ENCODE data around the gene NUDCD3. TPM values are rescaled to one million over a fixed set of nuclear protein-coding genes. Genes with fewer than 3 reads are reported as not detected.
A peak's percentile ranks its signal among the peaks of the same experiment; 100 is the strongest.

Gene NUDCD3
- total RNA-seq, 1 donor from 2014 or later = 35.4 TPM

- Histone ChIP-seq H3K4me2 (no peak overlapping the region), H3K27me3 (peaks cover 43% of the 10 kb centered on the region), H3K4me1 (no peaks in the 10 kb centered on the region), H3K9me3 (ENCODE audit: low read depth) (no peaks in the 10 kb centered on the region), H3K4me3 (no peak overlapping the region), H4K20me1 (ENCODE audit: low read depth) (no peaks in the 10 kb centered on the region), H3K27ac (no peak overlapping the region), H3F3A (ENCODE audit: low read depth) (no peaks in the 10 kb centered on the region), H3K79me2 (ENCODE audit: low read depth) (no peaks in the 10 kb centered on the region), H3K36me3 (no peaks in the 10 kb centered on the region), H3K9ac (no peak overlapping the region), H2AFZ (replicated peaks) (no peak overlapping the region)
- no peak for DNase-seq (ENCODE audit: low spot score)
- Mint-ChIP-seq H3K36me3 (no peaks in the 10 kb centered on the region), H3K27me3 (ENCODE audit: insufficient read depth, low read depth) (no peaks in the 10 kb centered on the region), H3K4me1 (no peaks in the 10 kb centered on the region), H3K27ac (no peak overlapping the region), H3K4me3 (no peak overlapping the region), H3K9me3 (peaks cover 2% of the 10 kb centered on the region)
- TF ChIP-seq EZH2 (IDR thresholded peaks at IDR 0.05) = no peak
- TF ChIP-seq CTCF (IDR thresholded peaks at IDR 0.05) = no peak
- no peak for TF ChIP-seq EZH2phosphoT487 (IDR thresholded peaks at IDR 0.05)
Observed at GRCh38 chr7:44353668-44354067, 136.8 kb downstream of the NUDCD3 start.

- peaks cover 25% of the 10 kb centered on the region for H3K27me3 ChIP-seq
- Mint-ChIP-seq H3K27me3 (ENCODE audit: insufficient read depth, low read depth) (peaks cover 3% of the 10 kb centered on the region), H3K36me3 (no peaks in the 10 kb centered on the region), H3K9me3 (no peaks in the 10 kb centered on the region), H3K4me1 (no peaks in the 10 kb centered on the region), H3K27ac (no peak overlapping the region), H3K4me3 (no peak overlapping the region)
- H3K27ac ChIP-seq = no peak overlapping the region
- no peak overlapping the region for H3K4me2 ChIP-seq
- H3K4me3 ChIP-seq = no peak overlapping the region
- TF ChIP-seq EZH2phosphoT487 (IDR thresholded peaks at IDR 0.05) (no peak), CTCF (IDR thresholded peaks at IDR 0.05) (peak; percentile 33), EZH2 (IDR thresholded peaks at IDR 0.05) (no peak)
- peak overlapping the region; percentile 68 for H2AFZ ChIP-seq (replicated peaks)
- no peaks in the 10 kb centered on the region for H4K20me1 ChIP-seq (ENCODE audit: low read depth)
- H3F3A ChIP-seq (ENCODE audit: low read depth) = no peaks in the 10 kb centered on the region
- H3K4me1 ChIP-seq = no peaks in the 10 kb centered on the region
- no peaks in the 10 kb centered on the region for H3K9me3 ChIP-seq (ENCODE audit: low read depth)
- H3K36me3 ChIP-seq = no peaks in the 10 kb centered on the region
- no peaks in the 10 kb centered on the region for H3K79me2 ChIP-seq (ENCODE audit: low read depth)
- no peak overlapping the region for H3K9ac ChIP-seq
- DNase-seq (ENCODE audit: low spot score) = peak; percentile 8
Observed at GRCh38 chr7:44348851-44349781, 141.3 kb downstream of the NUDCD3 start.

- H3K9me3 Mint-ChIP-seq = no peaks in the 10 kb centered on the region
- H3K4me1 Mint-ChIP-seq = no peaks in the 10 kb centered on the region
- H2AFZ ChIP-seq (replicated peaks) = no peak overlapping the region
- H3K27me3 ChIP-seq = peaks cover 17% of the 10 kb centered on the region
- H3K4me3 ChIP-seq = no peak overlapping the region
- H3K4me3 Mint-ChIP-seq = no peak overlapping the region
- no peaks in the 10 kb centered on the region for H4K20me1 ChIP-seq (ENCODE audit: low read depth)
- TF ChIP-seq EZH2phosphoT487 (IDR thresholded peaks at IDR 0.05) (no peak), CTCF (IDR thresholded peaks at IDR 0.05) (peak; percentile 41)
- H3K27ac Mint-ChIP-seq = no peak overlapping the region
- H3K79me2 ChIP-seq (ENCODE audit: low read depth) = no peaks in the 10 kb centered on the region
- no peak overlapping the region for H3K27ac ChIP-seq
- H3K4me2 ChIP-seq = no peak overlapping the region
- H3K27me3 Mint-ChIP-seq (ENCODE audit: insufficient read depth, low read depth) = peaks cover 3% of the 10 kb centered on the region
- no peak overlapping the region for H3K9ac ChIP-seq
- no peaks in the 10 kb centered on the region for H3K36me3 Mint-ChIP-seq
- H3K36me3 ChIP-seq = no peaks in the 10 kb centered on the region
- H3K9me3 ChIP-seq (ENCODE audit: low read depth) = no peaks in the 10 kb centered on the region
- no peaks in the 10 kb centered on the region for H3K4me1 ChIP-seq
- no peaks in the 10 kb centered on the region for H3F3A ChIP-seq (ENCODE audit: low read depth)
- peak; percentile 31 for DNase-seq (ENCODE audit: low spot score)
Observed at GRCh38 chr7:44348300-44348699, 142.2 kb downstream of the NUDCD3 start.
